IMR-90 (cell line): Measurements from ENCODE around the gene ERP27. TPM values are rescaled to one million over a fixed set of nuclear protein-coding genes. Genes with fewer than 3 reads are reported as not detected.

Experiments used
- ATAC-seq: fragments of 200-7000 bp; cut with Tn5 transposase; 2 replicates; pipeline ENCODE4 v1.9.1; 2020; ENCODE audit warnings: low read depth, mild to moderate bottlenecking, moderate library complexity
- BruUV-seq: library from RNA; stranded (reverse); fragments of 400-500 nt; replicated peaks from 2 replicates; lab custom pipeline; 2021; lab: Mats Ljungman, UMichigan
- CTCF ChIA-PET: fragments of 300-600 bp; formaldehyde crosslinking; extraction: SDS; loops from one replicate; lab custom pipeline; 2021; ENCODE audit warnings: antibody characterized with exemption; lab: Yijun Ruan, JAX
- POLR2A ChIA-PET: fragments of 300-600 bp; sonication (Branson Sonifier 250); formaldehyde crosslinking; loops from one replicate; lab custom pipeline; 2022; ENCODE audit warnings: antibody characterized with exemption; ENCODE audit not compliant: unreplicated experiment; lab: Charles Lee
- DNase-seq: peaks from one replicate; pipeline ENCODE4 v3.0.0; 2013
- H2AFZ ChIP-seq: replicated peaks from 2 replicates; pipeline ENCODE3; 2013; ENCODE audit warnings: low read length, mild to moderate bottlenecking; ENCODE audit not compliant: poor library complexity
- H2AK5ac ChIP-seq: 2 replicates; pipeline ENCODE4 v1.6.1; 2013; ENCODE audit warnings: low read depth, low read length, inconsistent platforms
- H2AK9ac ChIP-seq: replicated peaks from 2 replicates; pipeline ENCODE3; 2013; ENCODE audit warnings: mild to moderate bottlenecking, low read depth, low read length, moderate library complexity; ENCODE audit not compliant: poor library complexity
- H2BK120ac ChIP-seq: 2 replicates; pipeline ENCODE4 v1.6.1; 2013; ENCODE audit warnings: low read depth, low read length, inconsistent platforms
- H2BK15ac ChIP-seq: 3 replicates; pipeline ENCODE4 v1.6.1; 2013; ENCODE audit warnings: low read depth, low read length, inconsistent platforms
- H2BK20ac ChIP-seq: 2 replicates; pipeline ENCODE4 v1.6.1; 2013; ENCODE audit warnings: low read depth, mild to moderate bottlenecking, inconsistent platforms, low read length, moderate library complexity
- H2BK5ac ChIP-seq: 2 replicates; pipeline ENCODE4 v1.6.1; 2013; ENCODE audit warnings: mild to moderate bottlenecking, low read depth, low read length, inconsistent platforms; ENCODE audit not compliant: poor library complexity, severe bottlenecking
- H3K14ac ChIP-seq: replicated peaks from 2 replicates; pipeline ENCODE4 v1.6.1; 2013; ENCODE audit warnings: low read depth, low read length, inconsistent platforms
- H3K18ac ChIP-seq: 2 replicates; pipeline ENCODE4 v1.6.1; 2013; ENCODE audit warnings: low read depth, low read length, control low read depth
- H3K23ac ChIP-seq: 2 replicates; pipeline ENCODE4 v1.6.1; 2013; ENCODE audit warnings: low read depth, low read length, inconsistent platforms
- H3K27ac ChIP-seq: 2 replicates; pipeline ENCODE4 v1.5.1; 2013; ENCODE audit warnings: mild to moderate bottlenecking, control low read depth, low read length; ENCODE audit not compliant: insufficient read depth
- H3K27me3 ChIP-seq: 2 replicates; pipeline ENCODE4 v1.6.1; 2013; ENCODE audit warnings: low read length; ENCODE audit not compliant: control insufficient read depth, insufficient read depth
- H3K36me3 ChIP-seq: 2 replicates; pipeline ENCODE4 v1.6.1; 2013; ENCODE audit warnings: low read length, mixed read lengths; ENCODE audit not compliant: control insufficient read depth, insufficient read depth
- H3K4ac ChIP-seq: 2 replicates; pipeline ENCODE4 v1.6.1; 2013; ENCODE audit warnings: low read depth, low read length, inconsistent platforms
- H3K4me1 ChIP-seq: 2 replicates; pipeline ENCODE4 v1.6.1; 2013; ENCODE audit warnings: low read length, mixed read lengths; ENCODE audit not compliant: control insufficient read depth, insufficient read depth
- H3K4me2 ChIP-seq: 2 replicates; pipeline ENCODE4 v1.6.1; 2013; ENCODE audit warnings: low read depth, mild to moderate bottlenecking, control low read depth, low read length, moderate library complexity
- H3K4me3 ChIP-seq: 2 replicates; pipeline ENCODE4 v1.5.1; 2013; ENCODE audit warnings: low read depth, mild to moderate bottlenecking, control low read depth, low read length, moderate library complexity; ENCODE audit not compliant: insufficient read depth
- H3K56ac ChIP-seq: 2 replicates; pipeline ENCODE4 v1.6.1; 2013; ENCODE audit warnings: low read length, inconsistent platforms; ENCODE audit not compliant: insufficient read depth; ENCODE audit errors: extremely low read depth
- H3K79me1 ChIP-seq, 2 experiments: 2 replicates each; pipeline ENCODE4 v1.6.1; 2013; ENCODE audit warnings: low read length in 2 of 2, inconsistent platforms in 1 of 2, low read depth in 1 of 2
- H3K9ac ChIP-seq: 2 replicates; pipeline ENCODE4 v1.6.1; 2013; ENCODE audit warnings: low read depth, low read length, control low read depth
- H3K9me1 ChIP-seq: 2 replicates; pipeline ENCODE4 v1.6.1; 2013; ENCODE audit warnings: low read length, inconsistent platforms; ENCODE audit not compliant: insufficient read depth
- H3K9me3 ChIP-seq: 2 replicates; pipeline ENCODE4 v1.6.1; 2013; ENCODE audit warnings: low read length; ENCODE audit not compliant: control insufficient read depth, insufficient read depth
- H4K20me1 ChIP-seq: 2 replicates; pipeline ENCODE4 v1.6.1; 2013; ENCODE audit warnings: low read length, inconsistent platforms; ENCODE audit not compliant: insufficient read depth
- H4K5ac ChIP-seq: 2 replicates; pipeline ENCODE4 v1.6.1; 2013; ENCODE audit warnings: mild to moderate bottlenecking, low read depth, low read length, control low read depth
- H4K8ac ChIP-seq, 2 experiments: 2 replicates each; pipeline ENCODE4 v1.6.1; 2013; ENCODE audit warnings: low read depth in 2 of 2, low read length in 2 of 2, control low read depth in 1 of 2, inconsistent platforms in 1 of 2
- H4K91ac ChIP-seq: 2 replicates; pipeline ENCODE4 v1.6.1; 2013; ENCODE audit warnings: low read depth, low read length, inconsistent platforms; ENCODE audit not compliant: insufficient read depth
- BHLHE40 ChIP-seq: fragments of 150-350 bp; IDR thresholded peaks from 2 replicates; pipeline ENCODE4 v1.6.1; 2016; ENCODE audit warnings: mild to moderate bottlenecking, low read depth, low read length
- CEBPB ChIP-seq: IDR thresholded peaks from 2 replicates; pipeline ENCODE4 v1.6.1; 2012; ENCODE audit warnings: low read depth, low read length, improper control_type of control experiment
- CHD1 ChIP-seq: IDR thresholded peaks from 2 replicates; pipeline ENCODE4 v1.6.1; 2012; ENCODE audit warnings: low read depth, low read length, improper control_type of control experiment
- CTCF ChIP-seq: conservative IDR thresholded peaks from 2 replicates; pipeline ENCODE4 v1.5.1; 2012; ENCODE audit warnings: mild to moderate bottlenecking, low read depth, low read length, improper control_type of control experiment
- ELK1 ChIP-seq: fragments of 150-350 bp; IDR thresholded peaks from 2 replicates; pipeline ENCODE4 v1.6.1; 2016; ENCODE audit warnings: low read depth, mild to moderate bottlenecking, low read length, moderate library complexity, borderline replicate concordance
- FOS ChIP-seq: fragments of 150-350 bp; IDR thresholded peaks from 2 replicates; pipeline ENCODE4 v1.6.1; 2016; ENCODE audit warnings: low read depth, low read length
- MAFK ChIP-seq: IDR thresholded peaks from 2 replicates; pipeline ENCODE4 v1.6.1; 2012; ENCODE audit warnings: low read depth, low read length, improper control_type of control experiment
- MAZ ChIP-seq: IDR thresholded peaks from 2 replicates; pipeline ENCODE4 v1.6.1; 2012; ENCODE audit warnings: low read depth, mild to moderate bottlenecking, low read length, improper control_type of control experiment, moderate library complexity, borderline replicate concordance
- MXI1 ChIP-seq: IDR thresholded peaks from 2 replicates; pipeline ENCODE4 v1.6.1; 2012; ENCODE audit warnings: low read depth, mild to moderate bottlenecking, low read length, moderate library complexity, borderline replicate concordance
- NFE2L2 ChIP-seq: fragments of 150-350 bp; IDR thresholded peaks from 2 replicates; pipeline ENCODE4 v1.6.1; 2016; ENCODE audit warnings: low read depth, mild to moderate bottlenecking, low read length
- POLR2A ChIP-seq: IDR thresholded peaks from 2 replicates; pipeline ENCODE4 v1.6.1; 2012; ENCODE audit warnings: mild to moderate bottlenecking, low read depth, low read length
- RAD21 ChIP-seq: IDR thresholded peaks from 2 replicates; pipeline ENCODE4 v1.6.1; 2012; ENCODE audit warnings: low read length, improper control_type of control experiment
- RCOR1 ChIP-seq: IDR thresholded peaks from 2 replicates; pipeline ENCODE4 v1.6.1; 2012; ENCODE audit warnings: mild to moderate bottlenecking, low read length, improper control_type of control experiment; ENCODE audit not compliant: insufficient replicate concordance
- RFX5 ChIP-seq: IDR thresholded peaks from 2 replicates; pipeline ENCODE4 v1.8.0; 2012; ENCODE audit warnings: low read depth, mild to moderate bottlenecking, low read length, moderate library complexity
- SMC3 ChIP-seq: fragments of 150-350 bp; IDR thresholded peaks from 2 replicates; pipeline ENCODE4 v1.6.1; 2016; ENCODE audit warnings: low read depth, mild to moderate bottlenecking, antibody characterized with exemption, low read length, moderate library complexity
- USF2 ChIP-seq: fragments of 150-350 bp; IDR thresholded peaks from 2 replicates; pipeline ENCODE4 v1.6.1; 2017; ENCODE audit warnings: mild to moderate bottlenecking, antibody characterized with exemption, low read length, low read depth
- WGBS, 2 experiments: methylation state at CpG; one replicate each; pipeline versions ENCODE4 v1.1.5 to v1.1.7; 2013; ENCODE audit warnings: missing lambda C conversion rate in 2 of 2; ENCODE audit not compliant: insufficient read length in 1 of 2; ENCODE audit errors: extremely low coverage in 2 of 2; 5-methylcytosine and 5-hydroxymethylcytosine counted together
- dilution Hi-C: fragments of 300-500 bp; cut with HindIII; formaldehyde crosslinking; loops from one replicate; pipeline ENCODE4 v1.14.3; 2018; ENCODE audit warnings: low sequenced_read_pairs; ENCODE audit not compliant: unreplicated experiment
- in situ Hi-C: fragments of 300-500 bp; cut with MboI; formaldehyde crosslinking; loops from 3 replicates; pipeline ENCODE4 v1.14.3; 2019; ENCODE audit warnings: low sequenced_read_pairs, inconsistent platforms, mixed read lengths
- intact Hi-C: fragments of 100-400 bp; cut with micrococcal nuclease; formaldehyde crosslinking; loops from 2 replicates; pipeline ENCODE4 v1.10.0; 2022
- polyA plus RNA-seq, 3 experiments: library from polyadenylated mRNA; depleted of rRNA; stranded (reverse); fragments of >200 nt; gene quantifications; 2 replicates each; pipeline ENCODE4 v1.2.3, GENCODE V29; 2012; ENCODE audit warnings: low replicate concordance in 1 of 3
- total RNA-seq: library from RNA; depleted of rRNA; stranded (reverse); fragments of >200 nt; gene quantifications from 2 replicates; pipeline ENCODE4 v1.2.3, GENCODE V29; 2012

ERP27 gene
- total and polyA plus RNA-seq, 2 of the 4 experiments (the other 2 are of a cell fraction) = not detected

- CTCF ChIA-PET = no interaction called here
- DNase-seq (no peak), ATAC-seq (no peak)
Observed at GRCh38 chr12:14965221-14965620, 26.9 kb upstream of the ERP27 start.

More at GRCh38 chr12:14965221-14965620, 26.9 kb upstream of the ERP27 start:
- Histone ChIP-seq H2AK5ac (no peak overlapping the region), H3K4ac (no peak overlapping the region), H2BK120ac (no peak overlapping the region), H3K23ac (no peak overlapping the region), H3K14ac (no peak overlapping the region), H3K9ac (no peak overlapping the region), H3K56ac (no peak overlapping the region), H4K8ac (no peak overlapping the region), H3K4me1 (no peaks in the 10 kb centered on the region; the same call in 1 of the 2 replicates), H2BK15ac (no peak overlapping the region), H4K20me1 (no peaks in the 10 kb centered on the region), H3K27ac (no peak overlapping the region), H3K18ac (no peak overlapping the region), H3K9me1 (peaks cover 3% of the 10 kb centered on the region; the same call in 1 of the 2 replicates), H2AK9ac (no peak overlapping the region), H3K4me3 (no peak overlapping the region), H2BK5ac (no peak overlapping the region), H4K5ac (no peak overlapping the region), H3K79me1 (no peaks in the 10 kb centered on the region), H2AFZ (no peak overlapping the region), H3K36me3 (no peaks in the 10 kb centered on the region), H2BK20ac (no peak overlapping the region), H3K4me2 (no peak overlapping the region), H4K91ac (no peak overlapping the region), H3K27me3 (no peaks in the 10 kb centered on the region), H3K9me3 (no peaks in the 10 kb centered on the region)
- POLR2A ChIA-PET = no interaction called here
- intact Hi-C loops = no loop called here
- TF ChIP-seq MXI1 = no peak
- TF ChIP-seq BHLHE40 = no peak
- no peak for TF ChIP-seq POLR2A
- TF ChIP-seq MAFK = no peak
- no peak for TF ChIP-seq RCOR1
- TF ChIP-seq USF2 = no peak
- TF ChIP-seq NFE2L2 = no peak
- TF ChIP-seq MAZ = no peak
- no peak for TF ChIP-seq CTCF
- TF ChIP-seq FOS = no peak
- TF ChIP-seq ELK1 = no peak
- TF ChIP-seq SMC3 = no peak
- no peak for TF ChIP-seq CHD1
- no peak for TF ChIP-seq RFX5
- TF ChIP-seq RAD21 = no peak
- no peak for TF ChIP-seq CEBPB
- in situ Hi-C loops = no loop called here
- WGBS, 2 experiments = no CpG with 5 or more reads among the region's 2 CpGs
- BruUV-seq = no TSS peak
- dilution Hi-C loops = no loop called here
